B cell (primary cell): ENCODE measurements around the gene KCNT1. TPM values are rescaled to one million over a fixed set of nuclear protein-coding genes. Genes with fewer than 3 reads are reported as not detected.

Source experiments
- ATAC-seq: fragments of 200-7000 bp; cut with Tn5 transposase; one replicate; pipeline ENCODE4 v1.10.0; 2021; ENCODE audit warnings: low read depth, mild to moderate bottlenecking, moderate number of reproducible peaks, moderate library complexity
- CTCF ChIA-PET: fragments of 350-600 bp; sonication (Branson Sonifier 250); formaldehyde crosslinking; loops from one replicate; lab custom pipeline; 2021; ENCODE audit warnings: antibody characterized with exemption, inconsistent platforms; lab: Charles Lee
- POLR2A ChIA-PET: fragments of 350-600 bp; sonication (Branson Sonifier 250); formaldehyde crosslinking; loops from one replicate; lab custom pipeline; 2021; ENCODE audit warnings: antibody characterized with exemption; lab: Charles Lee
- DNase-seq: peaks from one replicate; pipeline ENCODE4 v3.0.0; 2013
- H2AFZ ChIP-seq: 2 replicates; pipeline ENCODE4 v1.6.1; 2012; ENCODE audit warnings: mild to moderate bottlenecking, low read depth, low read length; ENCODE audit not compliant: insufficient read depth, poor library complexity, severe bottlenecking
- H3K27ac ChIP-seq, 2 donors: 1 replicate in 1 of 2; 2 replicates in 1 of 2; pipeline ENCODE4 v1.5.1; 2012 to 2013; ENCODE audit warnings: low read length in 2 of 2, mild to moderate bottlenecking in 2 of 2, moderate library complexity in 1 of 2
- H3K27me3 ChIP-seq, 4 experiments: fragments of 200-600 bp in 1 of 4; sonication (generic) in 1 of 4; replicated peaks in 1 of 4; 1 replicate in 2 of 4; 2 replicates in 2 of 4; pipeline versions ENCODE4 v1.6.1 to v1.7.0; 2013 to 2016; ENCODE audit warnings: low read length in 3 of 4, mild to moderate bottlenecking in 2 of 4, mixed read lengths in 1 of 4, moderate library complexity in 1 of 4; ENCODE audit not compliant: insufficient read depth in 4 of 4, control insufficient read depth in 3 of 4; ENCODE audit errors: control extremely low read depth in 1 of 4
- H3K36me3 ChIP-seq, 2 experiments: replicated peaks in 1 of 2; 1 replicate in 1 of 2; 2 replicates in 1 of 2; pipeline versions ENCODE4 v1.6.1 to v1.7.1; 2013; ENCODE audit warnings: low read length in 1 of 2; ENCODE audit not compliant: insufficient read depth in 2 of 2, control insufficient read depth in 1 of 2; ENCODE audit errors: control extremely low read depth in 1 of 2, extremely low read depth in 1 of 2
- H3K4me1 ChIP-seq, 2 donors: fragments of 200-600 bp in 1 of 2; sonication (generic) in 1 of 2; 1 replicate in 1 of 2; 2 replicates in 1 of 2; pipeline versions ENCODE4 v1.5.1 to v1.6.1; 2013 to 2017; ENCODE audit warnings: low read length in 2 of 2; ENCODE audit not compliant: control insufficient read depth in 2 of 2, insufficient read depth in 2 of 2
- H3K4me2 ChIP-seq: replicated peaks from 2 replicates; pipeline ENCODE3; 2012; ENCODE audit warnings: mild to moderate bottlenecking, low read depth, low read length; ENCODE audit not compliant: poor library complexity, severe bottlenecking
- H3K4me3 ChIP-seq, 5 experiments: fragments of 200-600 bp in 1 of 5; sonication (generic) in 1 of 5; 1 replicate in 3 of 5; 2 replicates in 2 of 5; pipeline versions ENCODE4 v1.5.1 to v1.7.0; 2011 to 2016; ENCODE audit warnings: low read length in 4 of 5, mild to moderate bottlenecking in 4 of 5, low read depth in 2 of 5, control low read depth in 1 of 5, moderate library complexity in 1 of 5; ENCODE audit not compliant: insufficient read depth in 1 of 5; ENCODE audit errors: control extremely low read depth in 1 of 5, extremely low read depth in 1 of 5
- H3K79me2 ChIP-seq: fragments of 200-600 bp; sonication (generic); one replicate; pipeline ENCODE4 v1.6.0; 2016; ENCODE audit warnings: low read length; ENCODE audit not compliant: control insufficient read depth, insufficient read depth
- H3K9ac ChIP-seq: fragments of 200-600 bp; sonication (generic); 2 replicates; pipeline ENCODE4 v1.6.1; 2017; ENCODE audit warnings: mild to moderate bottlenecking, low read length, moderate library complexity
- H3K9me3 ChIP-seq, 3 donors: one replicate each; pipeline versions ENCODE4 v1.6.1 to v1.7.1; 2013; ENCODE audit warnings: low read length in 2 of 3; ENCODE audit not compliant: control insufficient read depth in 2 of 3, insufficient read depth in 1 of 3; ENCODE audit errors: control extremely low read depth in 1 of 3
- H4K20me1 ChIP-seq: 2 replicates; pipeline ENCODE4 v1.6.0; 2012; ENCODE audit warnings: mild to moderate bottlenecking, low read length; ENCODE audit not compliant: insufficient read depth, control insufficient read depth, poor library complexity, severe bottlenecking
- H3K27ac Mint-ChIP-seq: one replicate; pipeline ENCODE4 v1.8.0; 2021; ENCODE audit warnings: mixed read lengths
- H3K27me3 Mint-ChIP-seq: one replicate; pipeline ENCODE4 v1.8.0; 2021; ENCODE audit warnings: mixed read lengths
- H3K4me1 Mint-ChIP-seq: one replicate; pipeline ENCODE4 v1.8.0; 2021; ENCODE audit warnings: mixed read lengths
- H3K4me3 Mint-ChIP-seq: one replicate; pipeline ENCODE4 v1.8.0; 2021; ENCODE audit warnings: mixed read lengths
- H3K9me3 Mint-ChIP-seq: one replicate; pipeline ENCODE4 v1.8.0; 2022; ENCODE audit warnings: mixed read lengths; ENCODE audit not compliant: insufficient read depth
- CTCF ChIP-seq: fragments of 200-600 bp; IDR thresholded peaks from one replicate; pipeline ENCODE4 v1.8.0; 2022; ENCODE audit warnings: antibody characterized with exemption, mild to moderate bottlenecking
- EZH2 ChIP-seq: IDR thresholded peaks from 2 replicates; pipeline ENCODE4 v1.6.1; 2012; ENCODE audit warnings: borderline replicate concordance, low read depth, mild to moderate bottlenecking, moderate library complexity, low read length; ENCODE audit not compliant: insufficient read depth, poor library complexity, severe bottlenecking
- WGBS: methylation state at CpG from one replicate; pipeline ENCODE4 v1.1.5; 2013; ENCODE audit warnings: missing lambda C conversion rate; ENCODE audit not compliant: insufficient coverage; 5-methylcytosine and 5-hydroxymethylcytosine counted together
- intact Hi-C: fragments of 100-400 bp; cut with micrococcal nuclease; formaldehyde crosslinking; loops from one replicate; pipeline ENCODE4 v1.10.0; 2022
- polyA plus RNA-seq: library from polyadenylated mRNA; depleted of rRNA; stranded (reverse); fragments of >200 nt; gene quantifications from 2 replicates; pipeline ENCODE4 v1.2.3, GENCODE V29; 2012
- total RNA-seq, 2 donors: library from RNA; stranded (reverse); fragments of 120-200 nt in 1 of 2; gene quantifications; 1 replicate in 1 of 2; 2 replicates in 1 of 2; pipeline versions ENCODE4 v1.2.3 to v1.2.4, GENCODE V29; 2013 to 2022

The KCNT1 gene
- total and polyA plus RNA-seq, 2 donors (not counting 1 experiment from before 2014, with no cell fraction given): not detected

DNA sequence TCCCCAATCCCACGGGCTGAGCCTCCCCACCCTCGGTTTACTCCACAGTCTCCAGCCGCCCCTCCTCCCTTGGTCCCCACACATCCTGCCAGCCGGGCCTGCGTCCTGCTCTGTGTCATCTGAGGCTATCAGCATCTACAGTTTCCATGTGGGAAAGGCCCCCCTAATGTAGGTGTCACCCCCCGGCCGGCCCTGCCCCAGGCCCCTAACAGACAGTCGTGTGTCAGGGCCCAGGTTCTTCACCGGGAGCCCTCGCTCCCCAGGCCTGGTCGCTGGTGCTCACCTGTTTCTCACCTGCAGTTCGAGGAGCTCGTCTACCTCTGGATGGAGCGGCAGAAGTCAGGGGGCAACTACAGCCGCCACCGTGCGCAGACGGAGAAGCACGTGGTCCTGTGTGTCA is 62.7 kb downstream of the KCNT1 start:
- Mint-ChIP-seq H3K27ac (no peak overlapping the region), H3K27me3 (peaks cover 4% of the 10 kb centered on the region), H3K9me3 (no peaks in the 10 kb centered on the region), H3K4me1 (no peaks in the 10 kb centered on the region), H3K4me3 (no peak overlapping the region)
- Histone ChIP-seq H3K4me3 (no peak overlapping the region), H3K9ac (no peak overlapping the region), H3K36me3 (no peaks in the 10 kb centered on the region), H2AFZ (no peak overlapping the region), H3K27me3 (peaks cover 0 to 3% (median 0%) of the 10 kb centered on the region in 4 experiments), H3K27ac (no peak overlapping the region), H3K4me1 (no peaks in the 10 kb centered on the region), H3K79me2 (no peaks in the 10 kb centered on the region), H3K4me2 (no peak overlapping the region), H3K9me3 (peaks cover 0 to 33% (median 0%) of the 10 kb centered on the region in 3 donors), H4K20me1 (no peaks in the 10 kb centered on the region)
- ChIA-PET CTCF (no interaction called here), POLR2A (no interaction called here)
- no peak for ATAC-seq
- 88% methylated on average over 19 of the region's 19 CpGs for WGBS
- no peak for DNase-seq
- intact Hi-C loops: no loop called here
- TF ChIP-seq CTCF: no peak
- no peak for TF ChIP-seq EZH2

GRCh38 chr9:135765416-135765815 is 63.4 kb downstream of the KCNT1 start:
- no peak for DNase-seq
- TF ChIP-seq CTCF: no peak
- no peak for TF ChIP-seq EZH2
- no peaks in the 10 kb centered on the region for H3K79me2 ChIP-seq
- no peak overlapping the region for H3K4me3 ChIP-seq
- ATAC-seq: no peak
- H3K27ac ChIP-seq: no peak overlapping the region
- H3K36me3 ChIP-seq: no peaks in the 10 kb centered on the region
- Mint-ChIP-seq H3K27ac (no peak overlapping the region), H3K4me3 (no peak overlapping the region), H3K9me3 (no peaks in the 10 kb centered on the region), H3K27me3 (peaks cover 4% of the 10 kb centered on the region), H3K4me1 (no peaks in the 10 kb centered on the region)
- WGBS: 97% methylated on average over 12 of the region's 13 CpGs
- peaks cover 0 to 3% (median 0%) of the 10 kb centered on the region in 4 experiments for H3K27me3 ChIP-seq
- no peak overlapping the region for H3K4me2 ChIP-seq
- ChIA-PET CTCF (no interaction called here), POLR2A (no interaction called here)
- no peak overlapping the region for H3K9ac ChIP-seq
- H2AFZ ChIP-seq: no peak overlapping the region
- H4K20me1 ChIP-seq: no peaks in the 10 kb centered on the region
- H3K4me1 ChIP-seq: no peaks in the 10 kb centered on the region
- peaks cover 0 to 33% (median 0%) of the 10 kb centered on the region in 3 donors for H3K9me3 ChIP-seq
- intact Hi-C loops: no loop called here
